Stimulated activated naive CD8-positive, alpha-beta T cell treated with anti-CD3 and anti-CD28 coated beads, Interleukin-15, Interleukin-2, amounts not matched to agents 100 ng/mL and 50 ng/mL, for 24 hours (primary cell): Measurements from ENCODE around the gene TMEM269.
"Not testable (repeated sequence)": the region's sequence is repeated elsewhere in the genome, so short reads cannot be mapped to it uniquely, and the experiment has no call there.

Experiments
- H3K27ac Mint-ChIP-seq: one replicate; pipeline ENCODE4 v1.8.0; 2021; ENCODE audit warnings: mild to moderate bottlenecking, mixed read lengths
- H3K27me3 Mint-ChIP-seq: one replicate; pipeline ENCODE4 v1.8.0; 2021; ENCODE audit warnings: mixed read lengths
- H3K36me3 Mint-ChIP-seq: one replicate; pipeline ENCODE4 v1.8.0; 2021; ENCODE audit warnings: low read depth, mixed read lengths
- H3K4me1 Mint-ChIP-seq: one replicate; pipeline ENCODE4 v1.8.0; 2021; ENCODE audit warnings: low read depth, mixed read lengths
- H3K4me3 Mint-ChIP-seq: one replicate; pipeline ENCODE4 v1.8.0; 2021; ENCODE audit warnings: mild to moderate bottlenecking, mixed read lengths
- H3K9me3 Mint-ChIP-seq: one replicate; pipeline ENCODE4 v1.8.0; 2021; ENCODE audit warnings: mixed read lengths

The TMEM269 gene

DNA sequence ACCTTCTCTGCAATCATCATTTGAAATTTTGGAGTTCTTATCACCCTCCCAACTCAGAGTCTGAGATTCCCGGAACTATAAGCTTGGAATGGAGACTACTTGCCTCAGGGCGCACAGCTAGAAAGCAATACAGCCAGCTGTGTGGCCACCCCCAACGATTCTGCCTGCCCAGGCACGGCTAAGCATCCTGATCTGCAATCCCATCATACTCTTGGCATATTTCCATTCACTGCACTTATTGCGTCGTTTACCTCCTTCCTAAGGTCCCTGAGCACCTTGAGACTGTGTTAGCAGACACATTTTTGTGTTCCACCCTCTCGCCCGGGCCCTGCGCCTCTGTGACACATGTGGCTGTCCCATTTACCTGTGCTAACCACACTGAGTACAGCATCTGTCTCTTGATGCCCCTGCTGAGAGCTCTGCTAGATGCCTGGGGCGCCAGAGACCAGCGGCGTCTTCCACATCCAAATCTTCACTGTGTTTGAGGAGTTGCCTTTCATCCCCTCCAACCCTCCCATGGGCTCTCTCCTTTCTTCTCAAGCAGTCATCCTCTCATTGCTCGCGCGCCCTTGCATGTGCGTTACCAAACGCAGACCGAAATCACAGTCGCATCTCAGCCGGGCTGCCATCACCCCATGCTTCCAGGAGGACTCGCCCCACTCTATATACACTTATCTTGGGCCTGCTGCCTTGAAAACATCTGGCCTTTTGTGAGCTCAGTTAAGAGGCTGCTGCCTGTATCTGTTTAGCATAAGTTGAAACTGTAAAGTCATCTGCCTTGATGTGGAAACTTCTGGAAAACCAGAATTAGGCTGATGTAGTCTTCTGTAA lies 41.3 kb upstream of the TMEM269 start:
- Mint-ChIP-seq H3K4me1 (no peaks in the 10 kb centered on the region), H3K4me3 (no peak overlapping the region), H3K27me3 (no peaks in the 10 kb centered on the region), H3K9me3 (no peaks in the 10 kb centered on the region), H3K27ac (no peak overlapping the region), H3K36me3 (peaks cover 6% of the 10 kb centered on the region)

DNA sequence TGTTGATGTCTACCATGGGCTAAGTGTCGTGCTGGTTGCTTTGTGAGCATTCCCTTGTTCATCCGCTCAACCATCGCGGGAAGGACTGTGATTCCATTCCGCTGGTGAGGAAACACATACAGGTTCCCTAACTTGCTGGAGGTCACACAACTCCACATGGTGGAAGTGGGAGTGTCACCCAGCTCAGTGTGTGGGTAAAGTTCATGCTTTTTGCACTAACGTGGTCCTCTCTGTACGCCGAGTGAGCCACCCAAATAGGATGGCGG lies 40.7 kb upstream of the TMEM269 start:
- Mint-ChIP-seq H3K4me1 (no peaks in the 10 kb centered on the region), H3K27ac (no peak overlapping the region)

DNA sequence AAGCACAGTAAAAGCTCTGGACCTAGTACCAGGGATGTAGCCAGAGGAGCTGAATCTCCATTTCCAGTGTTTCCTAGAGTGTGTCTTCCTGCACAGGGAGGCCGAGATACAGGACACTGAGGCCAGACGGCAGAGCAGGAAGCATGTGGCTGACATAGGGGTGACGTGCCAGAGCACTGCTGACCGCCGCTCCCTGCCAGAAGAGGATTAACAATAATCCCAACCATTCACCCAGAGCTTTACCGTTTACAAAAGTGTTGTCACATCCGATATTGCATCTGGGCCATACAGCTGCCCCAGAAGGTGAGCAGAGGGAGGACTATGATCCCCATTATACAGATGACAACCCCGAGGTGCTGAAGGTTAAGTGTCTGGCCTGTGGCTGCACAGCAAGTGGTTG lies 38.9 kb upstream of the TMEM269 start:
- no peaks in the 10 kb centered on the region for H3K4me1 Mint-ChIP-seq
- no peak overlapping the region for H3K27ac Mint-ChIP-seq

More for the DNA sequence above, 40.7 kb upstream of the TMEM269 start:
- Mint-ChIP-seq H3K4me3 (no peak overlapping the region), H3K9me3 (no peaks in the 10 kb centered on the region), H3K27me3 (no peaks in the 10 kb centered on the region), H3K36me3 (peaks cover 12% of the 10 kb centered on the region)

DNA sequence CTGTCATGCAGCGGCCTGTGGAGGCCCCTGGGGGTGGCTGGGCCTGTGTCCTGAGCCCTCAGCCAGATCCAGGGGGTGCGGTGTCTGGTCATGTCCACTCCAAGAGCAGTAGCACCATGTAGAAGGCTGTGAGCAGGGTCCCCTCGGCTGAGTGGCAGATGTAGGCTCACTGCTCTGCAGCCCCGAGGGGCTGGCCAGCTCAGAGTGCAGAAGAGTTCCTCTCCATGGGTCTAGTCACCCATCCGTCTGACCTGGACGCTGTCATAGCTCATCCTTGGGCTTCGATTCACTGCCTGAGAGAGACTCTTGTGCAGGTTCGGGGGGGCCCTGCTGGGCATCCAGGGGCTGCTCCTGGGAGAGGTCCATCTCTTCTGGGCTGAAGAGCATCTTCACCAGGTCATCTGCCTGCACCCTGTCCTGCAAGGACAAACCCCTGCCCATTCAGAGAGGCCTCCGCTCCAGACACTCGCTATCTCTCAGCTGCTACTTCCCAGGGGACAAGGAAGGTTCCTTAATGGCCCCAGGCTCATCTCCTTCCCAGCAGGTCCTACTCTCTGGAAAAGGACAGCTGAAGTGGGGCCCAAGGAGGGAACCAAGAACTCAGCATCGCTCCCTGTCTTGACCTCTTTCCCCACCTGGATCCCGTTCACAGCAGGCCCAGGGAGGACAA lies 38.2 kb upstream of the TMEM269 start:
- Mint-ChIP-seq H3K27ac (no peak overlapping the region), H3K4me1 (no peaks in the 10 kb centered on the region), H3K9me3 (peaks cover 1% of the 10 kb centered on the region), H3K36me3 (peaks cover 25% of the 10 kb centered on the region), H3K4me3 (no peak overlapping the region), H3K27me3 (no peaks in the 10 kb centered on the region)

More for the DNA sequence above, 38.9 kb upstream of the TMEM269 start:
- no peaks in the 10 kb centered on the region for H3K9me3 Mint-ChIP-seq
- H3K4me3 Mint-ChIP-seq: no peak overlapping the region
- H3K36me3 Mint-ChIP-seq: peaks cover 23% of the 10 kb centered on the region
- no peaks in the 10 kb centered on the region for H3K27me3 Mint-ChIP-seq

DNA sequence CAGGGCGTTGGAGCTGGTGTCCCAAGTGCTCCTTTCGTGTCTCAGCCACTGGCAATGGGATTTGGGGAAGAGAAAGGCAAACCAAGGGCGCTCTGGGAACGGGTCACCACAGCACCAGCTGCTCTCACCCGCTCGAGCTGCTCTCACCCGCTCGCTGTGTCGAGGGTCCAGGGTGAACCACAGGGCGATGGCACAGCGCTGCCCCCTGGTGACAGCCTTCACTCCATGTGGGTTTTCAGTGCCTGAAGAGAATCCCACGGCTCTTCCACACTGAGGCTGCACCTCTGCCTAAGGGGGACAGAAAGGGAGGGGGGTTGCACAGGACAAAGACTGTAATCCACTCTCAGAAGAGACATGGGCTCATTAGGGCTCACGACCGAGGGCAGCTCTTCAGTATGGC lies 37.7 kb upstream of the TMEM269 start:
- Mint-ChIP-seq H3K36me3 (peaks cover 31% of the 10 kb centered on the region), H3K9me3 (peaks cover 5% of the 10 kb centered on the region), H3K27ac (no peak overlapping the region), H3K4me3 (no peak overlapping the region), H3K4me1 (no peaks in the 10 kb centered on the region), H3K27me3 (no peaks in the 10 kb centered on the region)

DNA sequence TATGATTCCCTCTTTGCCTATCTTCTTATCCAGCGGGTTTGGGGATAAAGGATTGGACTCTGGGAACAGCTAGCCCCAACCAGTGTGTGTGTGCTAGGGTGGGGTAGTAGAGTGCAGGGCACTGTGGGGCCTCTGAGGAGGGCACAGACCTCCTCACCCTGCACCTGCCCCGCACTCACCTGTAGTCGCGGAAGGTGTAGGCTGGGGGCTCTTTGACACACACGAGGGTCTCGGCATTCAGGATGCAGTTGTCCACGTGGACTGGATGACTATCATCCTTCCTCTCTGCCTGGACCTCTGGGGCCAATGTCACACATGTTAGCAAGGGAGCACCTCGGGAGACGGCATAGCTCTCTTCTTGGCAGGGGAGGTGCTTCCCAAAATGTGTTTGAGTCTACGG lies 36.8 kb upstream of the TMEM269 start:
- Mint-ChIP-seq H3K9me3 (peaks cover 5% of the 10 kb centered on the region), H3K36me3 (peaks cover 40% of the 10 kb centered on the region), H3K27me3 (no peaks in the 10 kb centered on the region), H3K4me1 (no peaks in the 10 kb centered on the region), H3K27ac (no peak overlapping the region), H3K4me3 (no peak overlapping the region)

DNA sequence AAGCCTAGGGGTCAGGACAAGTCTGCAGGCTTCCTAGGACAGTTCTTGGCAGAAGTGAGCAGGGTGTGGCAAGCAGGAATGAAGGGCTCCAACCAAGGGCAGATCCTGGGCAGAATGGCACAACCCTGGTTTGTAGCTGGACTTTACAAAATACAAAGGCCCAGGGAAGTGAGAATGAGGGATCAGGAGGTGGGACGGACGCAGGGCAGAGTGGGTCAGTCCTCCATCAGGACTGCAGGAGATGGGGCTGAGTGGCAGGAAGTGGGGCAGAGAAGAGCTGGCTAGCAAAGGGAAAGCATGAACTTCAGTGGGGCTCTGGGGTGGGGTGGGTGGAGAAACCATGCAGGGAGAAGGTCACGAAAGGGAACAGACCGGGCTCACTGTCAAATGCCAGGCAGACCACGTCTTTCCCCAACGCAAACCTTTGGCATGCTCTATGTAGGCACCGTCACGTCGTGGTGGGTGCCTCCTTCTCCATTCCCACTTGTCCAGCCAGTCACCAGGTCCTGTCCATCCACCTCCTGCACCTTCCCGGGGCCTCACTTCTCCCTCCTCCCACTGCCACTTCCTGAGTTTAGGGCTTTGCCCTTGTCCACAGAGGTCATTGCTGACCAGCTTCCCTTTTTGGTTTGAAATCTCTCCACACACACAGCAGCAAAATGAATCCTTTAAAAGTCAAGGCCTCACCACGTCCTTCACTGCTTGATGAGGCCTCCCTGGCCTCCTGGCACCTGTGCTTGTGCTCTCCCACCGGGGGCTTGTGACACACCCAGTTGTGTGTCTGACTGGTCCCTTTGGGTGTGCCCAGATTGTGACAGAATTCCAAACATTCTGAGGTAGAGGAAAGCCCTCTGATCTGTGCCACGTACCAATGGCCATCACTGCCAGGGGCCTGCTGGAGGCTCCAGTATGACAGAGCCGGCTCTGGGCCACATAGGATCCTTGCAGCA lies 36.1 kb upstream of the TMEM269 start:
- Mint-ChIP-seq H3K4me3 (no peak overlapping the region), H3K4me1 (no peaks in the 10 kb centered on the region), H3K27me3 (no peaks in the 10 kb centered on the region), H3K36me3 (peaks cover 44% of the 10 kb centered on the region), H3K9me3 (peaks cover 5% of the 10 kb centered on the region), H3K27ac (no peak overlapping the region)

DNA sequence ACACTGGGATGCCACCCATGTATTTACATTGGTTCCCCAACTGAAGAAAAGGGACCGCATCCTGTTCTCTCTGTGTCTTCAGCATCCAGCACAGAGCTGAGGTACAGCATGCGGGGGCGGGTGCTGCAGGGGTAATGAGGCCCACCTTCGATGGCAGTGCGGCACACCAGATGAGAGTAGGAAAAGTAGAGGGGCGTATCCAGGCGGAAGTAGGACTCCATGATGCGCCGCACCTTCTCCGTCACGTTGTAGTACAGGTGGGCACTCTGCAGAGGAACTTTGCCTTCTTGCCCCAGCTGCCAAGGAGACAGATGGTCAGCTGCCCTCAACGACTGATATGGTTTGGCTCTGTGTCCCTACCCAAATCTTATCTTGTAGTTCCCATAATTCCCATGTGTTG lies 34.8 kb upstream of the TMEM269 start:
- no peak overlapping the region for H3K4me3 Mint-ChIP-seq
- H3K27me3 Mint-ChIP-seq: no peaks in the 10 kb centered on the region
- no peaks in the 10 kb centered on the region for H3K4me1 Mint-ChIP-seq
- H3K9me3 Mint-ChIP-seq: peaks cover 5% of the 10 kb centered on the region
- no peak overlapping the region for H3K27ac Mint-ChIP-seq
- H3K36me3 Mint-ChIP-seq: peaks cover 54% of the 10 kb centered on the region

DNA sequence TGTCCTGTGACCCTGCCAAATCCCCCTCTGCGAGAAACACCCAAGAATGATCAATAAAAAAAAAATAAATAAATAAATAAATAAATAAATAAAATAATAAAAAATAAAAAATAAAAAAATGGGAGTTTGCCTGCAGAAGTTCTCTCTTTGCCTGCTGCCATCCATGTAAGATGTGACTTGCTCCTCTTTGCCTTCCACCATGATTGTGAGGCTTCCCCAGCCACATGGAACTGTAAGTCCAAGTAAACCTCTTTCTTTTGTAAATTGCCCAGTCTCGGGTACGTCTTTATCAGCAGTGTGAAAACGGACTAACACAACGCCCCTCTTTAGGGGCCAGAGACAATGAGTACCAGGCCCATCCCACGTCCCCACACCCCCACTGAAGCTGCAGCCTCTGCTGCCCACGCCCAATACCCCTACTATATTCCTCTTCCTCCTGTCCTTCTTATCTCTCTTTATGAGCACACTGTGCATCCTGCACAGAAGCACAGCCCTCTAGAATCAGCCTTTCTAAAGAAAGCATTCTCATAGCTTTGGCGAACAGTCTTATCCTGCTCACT lies 33.2 kb upstream of the TMEM269 start:
- H3K4me1 Mint-ChIP-seq, H3K9me3 Mint-ChIP-seq, H3K4me3 Mint-ChIP-seq, H3K27ac Mint-ChIP-seq, H3K27me3 Mint-ChIP-seq: not testable (repeated sequence)
- H3K36me3 Mint-ChIP-seq: peaks cover 69% of the 10 kb centered on the region

DNA sequence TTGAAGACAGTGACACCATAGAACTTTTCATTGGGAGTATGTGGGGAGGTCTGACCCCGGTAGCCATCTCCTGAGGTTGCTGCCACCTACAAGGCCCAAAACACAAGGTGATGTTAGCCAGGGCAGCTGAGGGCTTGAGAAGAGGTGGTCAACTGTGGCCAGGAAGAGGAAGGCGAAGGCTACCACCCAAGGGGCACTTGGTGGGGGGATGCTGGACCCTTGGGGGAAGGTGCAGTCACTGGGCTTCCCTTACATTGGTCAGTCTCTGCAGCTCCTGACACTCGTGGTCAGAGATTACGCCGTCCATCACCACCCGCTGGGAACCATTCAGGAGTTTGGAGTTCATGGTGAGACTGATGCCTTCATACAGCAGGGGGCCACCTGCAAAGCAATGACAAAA lies 32.5 kb upstream of the TMEM269 start:
- H3K4me3 Mint-ChIP-seq: no peak overlapping the region
- peaks cover 2% of the 10 kb centered on the region for H3K4me1 Mint-ChIP-seq
- H3K9me3 Mint-ChIP-seq: peaks cover 5% of the 10 kb centered on the region
- H3K36me3 Mint-ChIP-seq: peaks cover 76% of the 10 kb centered on the region
- H3K27me3 Mint-ChIP-seq: no peaks in the 10 kb centered on the region
- no peak overlapping the region for H3K27ac Mint-ChIP-seq

DNA sequence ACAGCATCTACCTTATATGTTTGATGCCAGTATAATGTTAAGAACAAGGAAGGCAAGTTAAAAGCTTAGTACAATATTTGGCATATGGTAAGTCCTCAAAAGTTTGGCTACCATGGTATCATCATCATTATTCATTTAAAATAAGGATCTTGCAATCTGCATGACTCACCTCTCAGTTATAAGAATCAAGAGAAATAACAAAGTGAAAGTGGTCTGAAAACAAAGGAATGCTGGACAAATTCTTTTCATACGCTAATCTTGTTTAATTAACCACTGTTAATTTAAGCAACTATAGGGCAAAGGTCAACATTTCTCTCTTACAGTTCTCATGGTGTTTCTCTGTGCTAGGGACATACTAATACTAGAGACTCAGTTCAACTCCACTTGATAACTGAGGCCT lies 31.7 kb upstream of the TMEM269 start:
- H3K4me1 Mint-ChIP-seq: peaks cover 2% of the 10 kb centered on the region
- no peaks in the 10 kb centered on the region for H3K27me3 Mint-ChIP-seq
- H3K9me3 Mint-ChIP-seq: peaks cover 5% of the 10 kb centered on the region
- H3K36me3 Mint-ChIP-seq: peaks cover 81% of the 10 kb centered on the region
- H3K4me3 Mint-ChIP-seq: no peak overlapping the region
- H3K27ac Mint-ChIP-seq: no peak overlapping the region

DNA sequence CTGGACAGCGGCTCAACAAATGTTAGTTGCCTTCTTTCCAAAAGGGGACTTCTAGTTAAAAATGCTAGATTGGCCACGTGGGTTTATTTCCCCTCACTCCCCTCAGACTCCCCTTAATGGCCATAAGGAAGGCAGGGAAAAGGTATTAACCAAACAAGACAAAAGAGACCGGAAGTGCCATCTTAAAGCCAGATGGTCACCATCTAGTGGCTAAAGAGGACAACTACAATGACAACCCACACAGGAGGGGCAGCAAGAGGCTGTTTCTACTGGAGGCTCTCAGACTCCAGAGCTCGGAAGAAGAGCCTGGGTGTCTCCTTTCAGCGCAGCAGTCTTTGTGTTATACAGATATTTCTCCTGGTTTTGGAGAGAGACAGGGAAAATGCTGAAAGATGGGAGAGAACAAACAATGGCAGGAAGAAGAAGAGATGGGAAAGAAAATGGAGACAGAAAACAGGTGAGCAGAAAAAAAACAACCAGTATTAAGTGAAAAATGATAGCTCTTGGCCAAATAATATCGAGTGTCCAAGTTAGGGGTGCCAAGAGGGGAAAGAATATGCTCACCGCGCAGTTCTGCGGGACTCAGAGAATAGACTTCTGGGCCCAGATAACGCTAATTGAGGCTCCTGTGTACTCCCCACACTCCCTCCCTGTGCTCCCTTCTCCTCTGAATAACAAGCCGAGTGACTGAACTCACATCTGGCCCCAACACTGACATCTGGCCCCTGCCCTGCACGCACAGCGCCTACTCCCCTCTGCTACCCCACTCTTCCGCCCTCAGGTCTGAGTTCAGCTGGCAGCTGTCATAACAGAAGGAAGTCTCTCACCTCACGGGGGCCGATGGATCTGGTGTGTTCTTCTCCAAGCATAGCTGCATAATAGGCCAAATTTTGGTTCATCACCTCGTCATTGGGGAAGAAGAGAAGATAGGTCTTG lies 27.6 kb upstream of the TMEM269 start:
- Mint-ChIP-seq H3K9me3 (no peaks in the 10 kb centered on the region), H3K4me1 (peaks cover 2% of the 10 kb centered on the region), H3K4me3 (no peak overlapping the region), H3K27ac (no peak overlapping the region), H3K36me3 (peaks cover 68% of the 10 kb centered on the region), H3K27me3 (no peaks in the 10 kb centered on the region)

DNA sequence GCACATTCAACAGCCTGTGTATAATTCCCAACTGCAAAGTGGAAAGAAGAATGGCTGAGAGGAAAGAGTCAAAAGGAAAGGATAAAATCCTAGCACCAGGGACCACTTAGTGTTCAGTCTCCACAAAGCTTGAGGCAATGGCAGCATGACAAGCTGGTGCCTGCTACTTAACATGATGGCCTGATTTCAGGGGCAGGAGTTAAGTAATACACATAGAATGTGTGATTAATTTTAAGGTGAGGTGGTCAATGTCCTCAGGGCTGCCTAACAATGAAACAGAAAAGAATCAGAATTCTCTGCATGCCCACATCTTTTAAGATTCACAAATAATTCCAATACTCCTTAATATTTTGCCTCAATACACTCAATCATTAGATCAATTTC lies 26.9 kb upstream of the TMEM269 start:
- no peaks in the 10 kb centered on the region for H3K9me3 Mint-ChIP-seq
- no peak overlapping the region for H3K27ac Mint-ChIP-seq
- H3K27me3 Mint-ChIP-seq: no peaks in the 10 kb centered on the region
- H3K4me1 Mint-ChIP-seq: peaks cover 2% of the 10 kb centered on the region
- peaks cover 65% of the 10 kb centered on the region for H3K36me3 Mint-ChIP-seq
- no peak overlapping the region for H3K4me3 Mint-ChIP-seq

DNA sequence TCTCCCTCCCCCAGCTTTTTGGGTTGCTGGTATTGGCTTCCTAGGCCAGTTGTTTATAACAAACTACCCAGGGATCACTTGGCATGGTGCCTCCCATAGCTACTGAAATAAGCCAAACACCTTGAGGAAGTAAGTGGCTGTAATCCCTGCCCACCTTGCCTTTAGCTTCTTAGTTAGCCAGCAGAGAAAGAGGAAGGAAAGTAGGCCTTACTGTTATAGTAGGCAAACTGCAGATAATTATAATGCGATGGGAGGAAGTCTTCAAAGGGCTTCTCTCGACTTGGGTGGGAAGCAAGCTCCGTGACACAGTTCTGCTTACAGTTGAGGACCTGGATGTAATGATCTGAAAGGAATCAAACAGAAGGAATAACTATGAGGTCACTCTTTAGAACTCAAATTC lies 26.1 kb upstream of the TMEM269 start:
- H3K9me3 Mint-ChIP-seq: no peaks in the 10 kb centered on the region
- peaks cover 60% of the 10 kb centered on the region for H3K36me3 Mint-ChIP-seq
- no peak overlapping the region for H3K27ac Mint-ChIP-seq
- H3K4me1 Mint-ChIP-seq: peaks cover 2% of the 10 kb centered on the region
- H3K4me3 Mint-ChIP-seq: no peak overlapping the region
- no peaks in the 10 kb centered on the region for H3K27me3 Mint-ChIP-seq
